Chondrocyte (in vitro differentiated cells): ENCODE measurements around the gene LHFPL6. TPM values are rescaled to one million over a fixed set of nuclear protein-coding genes. Genes with fewer than 3 reads are reported as not detected.

Experiments used
- DNase-seq: peaks from one replicate; pipeline ENCODE4 v3.0.0; 2021; ENCODE audit warnings: mixed read lengths, low spot score
- H3K27ac Mint-ChIP-seq: one replicate; pipeline ENCODE4 v1.8.0; 2021; ENCODE audit warnings: mild to moderate bottlenecking, moderate library complexity, mixed read lengths; ENCODE audit not compliant: unreplicated experiment
- H3K27me3 Mint-ChIP-seq: 2 replicates; pipeline ENCODE4 v1.8.0; 2021; ENCODE audit warnings: low read depth, mixed read lengths
- H3K36me3 Mint-ChIP-seq: 2 replicates; pipeline ENCODE4 v1.8.0; 2021; ENCODE audit warnings: low read depth, mixed read lengths
- H3K4me1 Mint-ChIP-seq: 2 replicates; pipeline ENCODE4 v1.8.0; 2021; ENCODE audit warnings: low read depth, mild to moderate bottlenecking, mixed read lengths
- H3K4me3 Mint-ChIP-seq: one replicate; pipeline ENCODE4 v1.8.0; 2021; ENCODE audit warnings: mild to moderate bottlenecking, moderate library complexity, mixed read lengths; ENCODE audit not compliant: unreplicated experiment
- H3K9me3 Mint-ChIP-seq: 2 replicates; pipeline ENCODE4 v1.8.0; 2021; ENCODE audit warnings: low read depth, mixed read lengths
- total RNA-seq: library from RNA; stranded (reverse); gene quantifications from 3 replicates; pipeline ENCODE4 v1.2.1, GENCODE V29; 2021
- TF ChIP-seq, protein P1 (sequence below): fragments of 200-600 bp; sonication (generic); IDR thresholded peaks from 2 replicates; pipeline ENCODE4 v1.5.0; 2021; ENCODE audit warnings: antibody characterized with exemption, mild to moderate bottlenecking, moderate library complexity

The LHFPL6 gene
- total RNA-seq, 1 donor from 2014 or later, result 101 TPM

DNA sequence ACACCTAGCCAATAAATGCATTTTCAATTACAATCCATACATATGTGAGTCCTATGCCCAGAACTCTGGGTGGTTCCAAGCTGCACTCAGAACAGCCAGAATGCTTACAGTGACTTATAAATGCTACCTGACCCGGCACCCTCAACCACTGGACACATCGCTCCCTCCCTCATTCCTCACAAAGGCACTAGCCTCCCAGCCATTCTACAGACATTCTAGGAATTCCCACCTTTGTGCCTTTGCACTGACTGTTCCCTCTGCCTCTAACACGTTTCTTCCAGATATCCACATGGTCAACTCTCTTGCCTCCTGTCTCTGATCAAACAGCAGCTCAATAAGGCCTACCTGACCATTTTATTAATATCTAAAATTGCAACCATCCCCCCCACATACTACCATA is 99.9 kb downstream of the LHFPL6 start:
- no peaks in the 10 kb centered on the region for H3K27me3 Mint-ChIP-seq
- no peak overlapping the region for H3K27ac Mint-ChIP-seq
- peaks cover 27% of the 10 kb centered on the region for H3K4me1 Mint-ChIP-seq
- H3K36me3 Mint-ChIP-seq, result no peaks in the 10 kb centered on the region
- DNase-seq, result no peak
- H3K9me3 Mint-ChIP-seq, result peaks cover 3% of the 10 kb centered on the region
- TF ChIP-seq, protein P1, sequence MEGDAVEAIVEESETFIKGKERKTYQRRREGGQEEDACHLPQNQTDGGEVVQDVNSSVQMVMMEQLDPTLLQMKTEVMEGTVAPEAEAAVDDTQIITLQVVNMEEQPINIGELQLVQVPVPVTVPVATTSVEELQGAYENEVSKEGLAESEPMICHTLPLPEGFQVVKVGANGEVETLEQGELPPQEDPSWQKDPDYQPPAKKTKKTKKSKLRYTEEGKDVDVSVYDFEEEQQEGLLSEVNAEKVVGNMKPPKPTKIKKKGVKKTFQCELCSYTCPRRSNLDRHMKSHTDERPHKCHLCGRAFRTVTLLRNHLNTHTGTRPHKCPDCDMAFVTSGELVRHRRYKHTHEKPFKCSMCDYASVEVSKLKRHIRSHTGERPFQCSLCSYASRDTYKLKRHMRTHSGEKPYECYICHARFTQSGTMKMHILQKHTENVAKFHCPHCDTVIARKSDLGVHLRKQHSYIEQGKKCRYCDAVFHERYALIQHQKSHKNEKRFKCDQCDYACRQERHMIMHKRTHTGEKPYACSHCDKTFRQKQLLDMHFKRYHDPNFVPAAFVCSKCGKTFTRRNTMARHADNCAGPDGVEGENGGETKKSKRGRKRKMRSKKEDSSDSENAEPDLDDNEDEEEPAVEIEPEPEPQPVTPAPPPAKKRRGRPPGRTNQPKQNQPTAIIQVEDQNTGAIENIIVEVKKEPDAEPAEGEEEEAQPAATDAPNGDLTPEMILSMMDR, result no peak
- H3K4me3 Mint-ChIP-seq, result no peak overlapping the region

DNA sequence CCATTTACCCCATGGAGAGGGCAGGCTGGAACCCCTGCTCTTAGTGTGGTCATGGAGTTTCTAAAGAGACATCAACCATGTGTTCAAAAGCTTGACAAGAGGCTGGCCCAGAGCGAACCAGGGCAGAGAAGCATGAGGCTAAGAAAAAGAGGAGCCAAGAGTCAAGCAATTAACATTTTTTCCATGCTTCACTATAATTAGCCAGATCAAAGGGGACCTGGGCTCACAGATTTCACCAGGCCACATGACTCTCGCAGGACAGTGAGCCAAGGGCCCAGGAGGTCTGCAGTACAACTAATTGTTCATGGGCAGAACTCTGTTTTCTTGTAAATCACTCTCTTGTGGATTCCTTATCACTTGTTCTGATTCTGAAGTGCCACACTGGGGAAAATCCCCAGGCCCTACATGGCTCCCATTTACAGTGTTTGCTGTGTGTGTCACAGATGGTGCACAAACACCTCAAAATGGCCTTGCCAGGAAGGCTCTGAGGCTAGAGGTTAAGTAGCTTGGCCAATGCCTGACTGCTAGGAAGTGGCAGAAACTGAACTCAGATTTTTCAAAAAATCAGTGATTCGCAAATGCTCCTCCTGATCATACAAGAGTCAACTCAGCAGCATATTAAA is 101.2 kb downstream of the LHFPL6 start:
- no peak overlapping the region for H3K4me3 Mint-ChIP-seq
- no peak overlapping the region for H3K27ac Mint-ChIP-seq
- H3K36me3 Mint-ChIP-seq, result no peaks in the 10 kb centered on the region
- DNase-seq, result no peak
- peaks cover 3% of the 10 kb centered on the region for H3K9me3 Mint-ChIP-seq
- H3K27me3 Mint-ChIP-seq, result no peaks in the 10 kb centered on the region
- H3K4me1 Mint-ChIP-seq, result peaks cover 24% of the 10 kb centered on the region
- TF ChIP-seq, protein P1, result no peak

DNA sequence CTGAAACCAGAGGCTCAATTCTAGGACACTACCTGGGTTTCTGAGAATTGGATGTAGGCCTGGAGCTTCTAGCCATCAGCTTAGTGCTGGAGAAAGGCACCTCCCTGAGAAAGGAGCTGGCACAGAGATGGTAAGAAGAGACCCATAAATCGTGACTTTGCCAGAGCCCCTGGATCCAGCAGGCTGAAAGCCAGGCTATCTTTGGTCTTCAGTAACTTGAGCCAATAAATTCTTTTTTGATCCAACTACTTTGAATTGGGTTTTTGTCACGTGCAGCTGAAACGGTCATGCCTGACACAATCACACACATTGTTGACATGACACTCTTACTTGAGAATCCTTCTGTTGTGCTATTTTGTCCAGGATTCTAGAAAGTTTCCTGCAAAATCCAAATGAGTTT is 103.4 kb downstream of the LHFPL6 start:
- TF ChIP-seq, protein P1, result no peak

DNA sequence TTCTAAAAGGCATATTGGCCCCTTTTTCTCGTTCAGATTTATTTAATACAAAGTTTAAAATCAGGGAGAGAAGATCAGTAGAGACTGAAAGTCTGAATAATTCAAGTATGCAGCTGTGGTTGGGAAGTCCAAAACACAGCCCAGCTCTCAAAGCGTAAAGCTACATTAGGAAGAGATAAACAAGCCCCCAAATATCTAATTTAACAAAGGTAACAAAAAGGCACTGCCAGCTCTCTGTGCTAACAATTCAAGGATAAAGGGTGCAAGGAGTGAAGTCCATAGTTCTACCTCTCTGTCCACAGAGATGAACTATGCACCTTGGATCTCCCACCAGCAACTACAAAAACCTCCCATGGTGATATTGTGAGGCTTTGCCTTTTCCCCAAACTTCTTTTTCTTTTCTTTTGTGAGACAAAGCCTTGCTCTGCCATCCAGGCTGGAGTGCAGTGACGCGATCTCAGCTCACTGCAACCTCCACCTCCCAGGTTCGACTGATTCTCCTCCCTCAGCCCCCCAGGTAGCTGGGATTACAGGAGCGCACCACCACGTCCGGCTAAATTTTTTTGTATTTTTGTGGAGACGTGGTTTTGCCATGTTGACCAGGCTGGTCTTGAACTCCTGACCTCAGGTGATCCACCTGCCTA is 104.4 kb downstream of the LHFPL6 start:
- Mint-ChIP-seq H3K27me3 (no peaks in the 10 kb centered on the region), H3K9me3 (no peaks in the 10 kb centered on the region), H3K4me3 (no peak overlapping the region), H3K36me3 (no peaks in the 10 kb centered on the region), H3K4me1 (peaks cover 14% of the 10 kb centered on the region), H3K27ac (no peak overlapping the region)
- no peak for DNase-seq
- TF ChIP-seq, protein P1, result no peak

More for the DNA sequence above, 103.4 kb downstream of the LHFPL6 start:
- no peaks in the 10 kb centered on the region for H3K36me3 Mint-ChIP-seq
- no peak overlapping the region for H3K4me3 Mint-ChIP-seq
- peaks cover 3% of the 10 kb centered on the region for H3K9me3 Mint-ChIP-seq
- H3K27me3 Mint-ChIP-seq, result no peaks in the 10 kb centered on the region
- peaks cover 14% of the 10 kb centered on the region for H3K4me1 Mint-ChIP-seq
- no peak overlapping the region for H3K27ac Mint-ChIP-seq
- no peak for DNase-seq

DNA sequence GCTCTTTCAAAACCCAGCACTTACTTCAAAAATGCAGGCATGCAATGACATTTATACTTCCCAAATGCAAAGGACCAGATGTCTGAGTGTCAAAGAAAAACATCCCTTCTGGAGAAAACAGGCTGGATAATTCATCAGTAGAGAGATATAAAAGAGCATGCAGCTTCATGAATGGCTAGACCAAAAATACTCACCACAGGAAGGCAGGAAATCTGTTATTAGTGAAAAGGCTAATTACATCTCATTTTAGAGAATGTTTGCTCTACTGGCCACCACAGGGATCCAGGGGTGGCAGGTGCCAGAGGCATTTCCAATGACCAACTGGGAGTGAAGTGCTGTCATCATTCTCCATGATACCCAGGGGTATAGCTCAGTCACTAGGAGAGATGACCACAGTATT is 106.5 kb downstream of the LHFPL6 start:
- peaks cover 11% of the 10 kb centered on the region for H3K4me1 Mint-ChIP-seq
- no peak for DNase-seq
- no peak overlapping the region for H3K27ac Mint-ChIP-seq
- no peaks in the 10 kb centered on the region for H3K27me3 Mint-ChIP-seq
- H3K4me3 Mint-ChIP-seq, result no peak overlapping the region
- no peaks in the 10 kb centered on the region for H3K36me3 Mint-ChIP-seq
- TF ChIP-seq, protein P1, result no peak
- no peaks in the 10 kb centered on the region for H3K9me3 Mint-ChIP-seq
